Astrocyte of the spinal cord (primary cell): ENCODE data around the gene SULT1A1.

Experiments
- DNase-seq: peaks from one replicate; pipeline ENCODE4 v3.0.0; 2011; ENCODE audit warnings: low read depth, low spot score
- H3K4me3 ChIP-seq: 2 replicates; pipeline ENCODE4 v1.5.1; 2011; ENCODE audit warnings: low read depth, mild to moderate bottlenecking, low read length, moderate library complexity
- in situ Hi-C: cut with HindIII; loops from 2 replicates; pipeline ENCODE4 v1.10.0; 2017; ENCODE audit warnings: low sequenced_read_pairs
- TF ChIP-seq, protein P1 (sequence below): IDR thresholded peaks from 2 replicates; pipeline ENCODE4 v1.5.1; 2012; ENCODE audit warnings: low read depth, mild to moderate bottlenecking, low read length, inconsistent platforms

The SULT1A1 gene

DNA sequence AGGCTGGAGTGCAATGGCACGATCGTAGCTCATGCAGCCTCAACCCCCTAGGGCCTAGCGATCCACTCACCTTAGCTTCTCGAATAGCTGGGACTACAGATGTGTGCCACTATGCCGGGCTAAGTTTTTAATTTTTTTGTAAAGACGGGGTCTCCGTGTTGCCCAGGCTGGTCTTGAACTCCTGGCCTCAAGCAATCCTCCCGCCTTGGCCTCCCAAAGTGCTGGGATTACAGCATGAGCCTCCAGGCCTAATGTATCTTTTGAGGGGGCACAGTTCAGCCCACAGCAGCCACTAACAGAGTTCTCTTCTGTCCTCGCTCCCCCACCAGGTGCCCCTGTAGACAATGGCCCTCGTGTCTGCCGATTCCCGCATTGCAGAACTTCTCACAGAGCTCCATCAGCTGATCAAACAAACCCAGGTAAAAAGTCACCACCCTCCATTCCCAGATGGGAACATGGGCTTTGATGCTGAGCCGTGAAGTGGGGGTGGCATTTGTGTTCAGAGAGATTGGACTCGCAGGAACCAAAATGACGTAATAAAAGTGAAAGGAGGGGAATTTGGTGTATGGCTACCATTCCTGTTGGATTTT, 29.0 kb downstream of the SULT1A1 start:
- in situ Hi-C loops: no loop called here
- no peak for DNase-seq
- no peak overlapping the region for H3K4me3 ChIP-seq
- TF ChIP-seq, protein P1, sequence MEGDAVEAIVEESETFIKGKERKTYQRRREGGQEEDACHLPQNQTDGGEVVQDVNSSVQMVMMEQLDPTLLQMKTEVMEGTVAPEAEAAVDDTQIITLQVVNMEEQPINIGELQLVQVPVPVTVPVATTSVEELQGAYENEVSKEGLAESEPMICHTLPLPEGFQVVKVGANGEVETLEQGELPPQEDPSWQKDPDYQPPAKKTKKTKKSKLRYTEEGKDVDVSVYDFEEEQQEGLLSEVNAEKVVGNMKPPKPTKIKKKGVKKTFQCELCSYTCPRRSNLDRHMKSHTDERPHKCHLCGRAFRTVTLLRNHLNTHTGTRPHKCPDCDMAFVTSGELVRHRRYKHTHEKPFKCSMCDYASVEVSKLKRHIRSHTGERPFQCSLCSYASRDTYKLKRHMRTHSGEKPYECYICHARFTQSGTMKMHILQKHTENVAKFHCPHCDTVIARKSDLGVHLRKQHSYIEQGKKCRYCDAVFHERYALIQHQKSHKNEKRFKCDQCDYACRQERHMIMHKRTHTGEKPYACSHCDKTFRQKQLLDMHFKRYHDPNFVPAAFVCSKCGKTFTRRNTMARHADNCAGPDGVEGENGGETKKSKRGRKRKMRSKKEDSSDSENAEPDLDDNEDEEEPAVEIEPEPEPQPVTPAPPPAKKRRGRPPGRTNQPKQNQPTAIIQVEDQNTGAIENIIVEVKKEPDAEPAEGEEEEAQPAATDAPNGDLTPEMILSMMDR: no peak

DNA sequence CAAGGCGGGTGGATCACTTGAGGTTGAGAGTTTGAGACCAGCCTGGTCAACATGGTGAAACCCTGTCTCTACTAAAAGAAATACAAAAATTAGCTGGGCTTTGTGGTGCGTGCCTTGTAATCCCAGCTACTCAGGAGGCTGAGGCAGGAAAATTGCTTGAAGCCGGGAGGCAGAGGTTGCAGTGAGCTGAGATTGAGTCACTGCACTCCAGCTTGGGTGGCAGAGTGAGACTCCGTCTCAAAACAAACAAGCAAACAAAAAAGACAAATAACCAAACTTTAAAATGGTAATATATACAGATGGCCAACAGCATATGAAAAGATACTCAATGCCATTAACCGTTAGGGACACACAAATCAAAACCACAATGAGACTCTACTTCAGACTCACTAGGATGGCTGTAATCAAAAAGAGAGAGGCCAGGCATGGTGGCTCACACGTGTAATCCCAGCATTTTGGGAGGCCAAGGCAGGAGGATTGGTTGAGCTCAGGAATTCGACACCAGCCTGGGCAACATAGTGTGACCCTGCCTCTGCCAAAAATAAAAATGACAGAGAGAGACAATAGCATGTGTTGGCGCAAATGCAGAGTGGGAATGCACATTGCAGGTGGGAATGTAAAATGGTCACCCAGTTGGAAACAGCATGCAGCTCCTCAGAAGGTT, 34.3 kb downstream of the SULT1A1 start:
- no peak for DNase-seq
- TF ChIP-seq, protein P1: no peak
- no peak overlapping the region for H3K4me3 ChIP-seq
- in situ Hi-C loops: no loop called here

DNA sequence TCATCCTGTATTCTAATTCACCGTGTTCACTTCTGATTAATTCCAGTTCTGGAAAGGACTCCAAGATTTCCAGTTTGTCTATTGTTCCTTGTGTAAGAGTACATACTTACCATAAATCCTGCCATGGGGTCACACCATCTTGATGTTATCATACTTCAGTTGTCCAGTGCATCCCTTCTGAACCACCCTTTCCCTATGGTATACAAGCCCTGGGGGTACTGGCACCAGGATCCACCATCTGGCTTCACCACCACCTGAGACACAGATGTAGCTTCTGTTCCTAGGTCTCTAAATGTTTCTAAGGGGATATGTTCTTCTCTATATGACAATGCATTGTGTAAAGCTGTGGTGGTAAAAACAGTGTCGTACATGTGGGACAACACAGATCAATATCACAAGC, 34.9 kb downstream of the SULT1A1 start:
- TF ChIP-seq, protein P1: no peak
- DNase-seq: no peak
- in situ Hi-C loops: no loop called here
- H3K4me3 ChIP-seq: no peak overlapping the region

DNA sequence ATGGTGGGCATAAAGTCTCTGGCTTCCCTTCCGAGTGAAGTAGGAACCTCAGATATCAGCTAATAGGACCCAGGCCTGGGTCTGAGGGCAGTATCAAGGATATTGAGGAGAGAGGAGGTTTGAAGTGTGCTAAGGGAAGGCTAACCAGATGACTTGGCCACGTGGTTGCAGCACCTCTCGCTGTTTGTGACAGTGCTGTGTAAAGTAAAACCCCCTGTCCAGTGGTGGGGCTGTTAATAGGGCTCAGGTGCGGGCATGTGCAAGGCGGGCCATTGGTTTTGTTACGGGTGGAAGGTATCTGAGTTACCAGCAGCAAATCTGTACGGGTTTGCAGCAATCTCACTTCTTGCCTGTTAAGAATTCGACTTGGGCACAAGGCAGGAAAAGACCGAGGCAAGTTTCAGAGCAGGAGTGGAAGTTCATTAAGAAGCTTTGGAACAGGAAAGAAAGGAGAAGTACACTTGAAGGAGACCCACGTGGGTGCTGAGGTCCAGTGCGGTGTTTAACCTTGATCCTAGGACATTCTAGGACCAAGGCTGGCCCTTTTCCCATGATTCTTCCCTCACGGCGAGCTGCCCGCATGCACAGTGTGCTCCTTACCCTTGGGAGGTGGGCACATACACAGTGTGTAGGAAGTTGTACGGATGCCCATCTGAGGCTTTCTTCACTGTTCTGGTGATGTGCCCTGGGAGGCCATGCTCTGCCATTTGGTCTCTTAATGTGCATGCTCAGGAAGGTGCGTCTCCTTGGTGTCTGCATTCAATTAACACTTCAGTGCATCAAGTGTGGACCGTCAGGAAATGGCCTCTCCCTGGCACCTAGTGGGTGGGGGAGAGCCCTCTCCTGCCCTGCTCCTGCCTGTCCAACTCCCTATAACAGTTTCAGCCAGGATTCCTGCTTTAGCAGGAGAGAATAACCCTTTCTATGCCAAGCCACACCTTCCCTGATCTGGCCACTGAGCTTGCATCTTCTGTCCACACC, 35.8 kb downstream of the SULT1A1 start:
- no peak for DNase-seq
- TF ChIP-seq, protein P1: no peak
- in situ Hi-C loops: no loop called here
- no peak overlapping the region for H3K4me3 ChIP-seq

DNA sequence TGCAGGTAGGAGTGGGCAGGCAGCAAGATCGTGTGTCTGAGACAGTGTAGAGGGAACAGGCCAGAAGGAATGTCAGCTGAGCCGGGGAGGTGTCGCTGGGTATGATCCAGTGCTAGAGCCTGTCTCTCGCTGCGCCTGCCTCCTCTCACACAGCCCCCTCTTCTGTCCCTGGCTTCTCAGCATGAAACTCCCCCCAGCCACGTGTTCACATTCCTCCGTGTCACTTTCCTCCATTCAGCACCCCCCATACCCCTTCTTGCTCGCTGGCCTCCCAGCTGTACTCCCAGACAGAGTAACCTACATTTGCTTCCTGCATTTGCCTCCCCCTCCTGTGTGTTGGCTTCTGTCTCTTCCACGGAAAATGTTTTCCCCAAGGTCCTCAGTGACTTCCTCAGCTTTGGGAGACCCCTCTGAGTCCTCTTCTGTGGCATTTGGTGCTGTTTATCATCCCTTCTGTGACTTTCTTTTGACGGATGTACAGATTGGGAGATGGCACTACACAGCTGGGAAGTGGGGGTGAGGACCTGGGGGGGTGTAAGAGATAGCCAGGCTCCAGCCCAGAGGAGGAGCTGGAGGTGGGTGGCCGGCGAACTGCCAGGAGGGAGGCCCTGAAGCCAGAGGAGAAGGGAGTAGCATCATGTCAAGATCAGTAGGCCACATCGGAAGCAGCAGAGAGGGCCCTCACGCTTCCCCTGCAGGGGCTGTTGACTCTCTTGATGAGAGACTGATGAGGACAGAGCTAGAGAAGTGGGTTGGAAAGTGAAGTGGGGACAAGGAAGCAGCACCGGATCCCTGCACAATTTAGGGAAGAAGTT, 36.9 kb downstream of the SULT1A1 start:
- in situ Hi-C loops: no loop called here
- no peak for DNase-seq
- TF ChIP-seq, protein P1: no peak
- H3K4me3 ChIP-seq: no peak overlapping the region
